Choroid plexus epithelial cell (primary cell): ENCODE results near the gene HCN1.

Source experiments
- DNase-seq: peaks from one replicate; pipeline ENCODE4 v3.0.0-alpha.2; 2010; ENCODE audit warnings: low read depth
- H3K4me3 ChIP-seq: 2 replicates; pipeline ENCODE4 v1.5.1; 2011; ENCODE audit warnings: low read depth, mild to moderate bottlenecking, control low read depth, low read length, moderate library complexity
- TF ChIP-seq, protein P1 (sequence below): conservative IDR thresholded peaks from 2 replicates; pipeline ENCODE4 v1.5.1; 2011; ENCODE audit warnings: low read depth, mild to moderate bottlenecking, control low read depth, inconsistent platforms, low read length, moderate library complexity

HCN1 gene

DNA sequence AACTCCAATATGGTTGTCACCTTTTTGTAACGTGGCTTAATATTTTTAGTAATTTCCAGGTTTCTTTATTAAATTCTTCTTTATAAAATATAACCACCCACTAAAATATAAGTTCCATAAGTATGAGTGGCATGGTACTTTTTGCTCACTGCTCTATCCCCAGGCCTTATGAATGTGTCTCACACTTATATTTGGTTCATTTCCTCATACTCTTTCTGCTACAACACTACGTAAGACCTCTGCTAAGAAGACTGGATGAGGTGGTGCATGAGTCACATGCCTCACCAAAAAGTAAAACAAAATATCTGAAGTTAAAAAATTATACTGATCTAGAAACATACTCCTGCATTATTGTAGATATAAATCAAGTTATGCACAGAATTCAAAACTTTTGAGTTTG, 400.9 kb downstream of the HCN1 start:
- H3K4me3 ChIP-seq: no peak overlapping the region
- TF ChIP-seq, protein P1, sequence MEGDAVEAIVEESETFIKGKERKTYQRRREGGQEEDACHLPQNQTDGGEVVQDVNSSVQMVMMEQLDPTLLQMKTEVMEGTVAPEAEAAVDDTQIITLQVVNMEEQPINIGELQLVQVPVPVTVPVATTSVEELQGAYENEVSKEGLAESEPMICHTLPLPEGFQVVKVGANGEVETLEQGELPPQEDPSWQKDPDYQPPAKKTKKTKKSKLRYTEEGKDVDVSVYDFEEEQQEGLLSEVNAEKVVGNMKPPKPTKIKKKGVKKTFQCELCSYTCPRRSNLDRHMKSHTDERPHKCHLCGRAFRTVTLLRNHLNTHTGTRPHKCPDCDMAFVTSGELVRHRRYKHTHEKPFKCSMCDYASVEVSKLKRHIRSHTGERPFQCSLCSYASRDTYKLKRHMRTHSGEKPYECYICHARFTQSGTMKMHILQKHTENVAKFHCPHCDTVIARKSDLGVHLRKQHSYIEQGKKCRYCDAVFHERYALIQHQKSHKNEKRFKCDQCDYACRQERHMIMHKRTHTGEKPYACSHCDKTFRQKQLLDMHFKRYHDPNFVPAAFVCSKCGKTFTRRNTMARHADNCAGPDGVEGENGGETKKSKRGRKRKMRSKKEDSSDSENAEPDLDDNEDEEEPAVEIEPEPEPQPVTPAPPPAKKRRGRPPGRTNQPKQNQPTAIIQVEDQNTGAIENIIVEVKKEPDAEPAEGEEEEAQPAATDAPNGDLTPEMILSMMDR: no peak
- no peak for DNase-seq

DNA sequence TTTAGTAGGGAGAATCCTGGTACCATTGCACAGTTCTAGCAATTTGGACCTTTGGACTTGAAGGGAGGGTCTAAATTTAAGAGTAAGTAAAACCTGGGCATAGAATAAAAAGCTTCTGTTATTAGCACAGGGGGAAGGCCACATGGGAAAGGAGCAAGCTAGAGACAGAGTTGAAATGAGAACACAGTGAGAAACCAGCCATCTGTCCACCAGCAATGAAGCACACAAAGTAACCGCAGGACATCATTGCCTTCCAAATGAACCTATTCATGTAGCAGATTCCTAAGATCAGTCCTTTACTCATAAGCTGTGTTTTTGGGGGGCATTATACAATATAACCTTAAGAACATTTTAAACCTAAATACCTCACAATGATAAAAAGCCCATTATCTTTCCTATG, 407.4 kb downstream of the HCN1 start:
- TF ChIP-seq, protein P1: no peak
- H3K4me3 ChIP-seq: no peak overlapping the region
- no peak for DNase-seq

DNA sequence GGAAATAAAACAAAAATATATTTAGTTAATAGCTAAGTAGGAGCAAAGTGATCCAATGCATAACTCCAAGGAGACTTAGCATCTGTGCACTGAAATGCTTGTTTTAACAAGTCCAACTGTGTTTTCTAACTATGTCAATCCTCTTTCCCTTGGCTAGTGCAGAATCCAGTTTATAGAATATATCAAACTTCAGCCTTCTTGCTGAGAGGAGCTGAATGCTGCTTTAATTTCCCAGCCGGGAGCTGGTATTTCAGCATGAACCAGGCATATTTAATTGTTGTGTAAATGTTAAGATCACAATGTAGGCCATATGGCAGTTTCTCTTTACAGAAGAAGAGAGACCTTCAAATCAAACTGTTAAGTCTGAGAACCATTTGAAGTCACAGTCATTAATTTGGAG, 411.7 kb downstream of the HCN1 start:
- TF ChIP-seq, protein P1: no peak
- DNase-seq: no peak
- no peak overlapping the region for H3K4me3 ChIP-seq

DNA sequence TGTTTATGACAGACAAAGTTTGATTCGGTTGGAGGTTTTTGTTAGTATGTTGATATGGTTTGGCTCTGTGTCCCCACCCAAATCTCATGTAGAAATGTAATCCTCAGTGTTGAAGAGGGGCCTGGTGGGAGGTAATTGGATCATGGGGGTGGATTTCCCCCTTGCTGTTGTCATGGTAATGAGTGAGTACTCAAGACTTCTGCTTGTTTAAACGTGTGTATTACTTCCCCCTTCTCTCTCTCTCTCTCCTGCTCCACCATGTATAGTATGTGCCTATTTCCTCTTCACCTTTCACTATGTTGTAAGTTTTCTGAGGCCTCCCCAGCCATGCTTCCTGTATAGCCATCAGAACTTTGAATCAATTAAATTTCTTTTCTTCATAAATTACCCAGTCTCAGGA, 415.1 kb downstream of the HCN1 start:
- no peak overlapping the region for H3K4me3 ChIP-seq
- DNase-seq: no peak
- TF ChIP-seq, protein P1: no peak

DNA sequence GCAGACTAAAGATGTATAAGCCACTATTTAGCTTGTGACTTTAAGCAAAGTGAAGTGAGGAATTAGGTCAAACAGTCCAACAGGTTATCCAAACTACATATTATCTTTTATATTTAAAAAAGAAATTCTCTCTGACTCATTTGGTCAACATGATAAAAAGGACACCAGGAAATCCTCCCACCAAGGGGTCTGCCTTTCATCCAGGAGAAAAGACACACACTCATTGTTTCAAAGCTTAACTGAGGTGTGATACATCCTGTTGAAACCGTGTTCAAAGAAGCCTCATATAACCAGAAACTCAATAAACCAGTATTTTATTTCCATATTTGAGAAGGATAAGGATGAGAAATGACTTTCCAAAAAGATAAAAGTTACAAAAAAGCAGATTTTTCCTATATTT, 417.1 kb downstream of the HCN1 start:
- no peak overlapping the region for H3K4me3 ChIP-seq
- TF ChIP-seq, protein P1: no peak
- no peak for DNase-seq

DNA sequence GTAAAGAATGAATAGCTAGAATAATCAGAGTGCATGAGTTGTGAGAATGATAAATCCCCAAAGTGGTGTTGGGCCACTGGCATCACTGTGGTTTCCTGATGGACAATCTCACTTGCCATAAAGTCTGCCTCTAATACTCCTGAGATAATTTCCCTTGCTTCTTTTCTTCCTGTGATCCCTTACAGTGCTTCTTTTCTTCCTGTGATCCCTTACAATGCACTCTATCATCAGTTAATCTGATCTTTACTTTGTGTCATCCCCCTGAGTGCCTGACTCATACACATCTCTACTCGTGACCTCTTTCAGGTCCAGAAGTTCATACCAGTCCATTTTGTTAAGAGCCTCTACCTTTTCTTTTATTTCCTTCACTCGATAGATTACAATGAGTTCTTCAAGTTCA, 418.3 kb downstream of the HCN1 start:
- H3K4me3 ChIP-seq: no peak overlapping the region
- no peak for DNase-seq
- TF ChIP-seq, protein P1: no peak

DNA sequence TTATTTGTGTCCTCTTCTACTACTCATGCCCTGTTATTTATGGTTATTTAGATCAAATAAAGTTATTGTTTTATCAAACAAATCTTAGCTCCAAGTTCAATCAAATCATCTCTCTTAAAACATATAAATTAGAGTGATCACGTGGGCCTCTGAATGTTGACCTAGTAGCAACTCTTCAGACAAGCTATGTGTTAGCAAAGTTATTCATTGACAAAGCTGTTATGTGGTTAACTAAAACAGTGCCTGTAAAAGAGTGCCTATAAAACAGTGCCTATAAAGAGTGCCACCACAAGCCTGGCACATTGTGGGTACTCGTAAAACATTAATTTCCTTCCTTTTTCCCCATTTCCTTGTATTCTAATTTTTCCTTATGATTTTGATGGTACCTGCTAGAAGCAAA, 421.9 kb downstream of the HCN1 start:
- TF ChIP-seq, protein P1: no peak
- no peak overlapping the region for H3K4me3 ChIP-seq

More for the DNA sequence above, 421.9 kb downstream of the HCN1 start:
- no peak for DNase-seq
